Measurements from ENCODE around the gene OSCP1. TPM values are rescaled to one million over a fixed set of nuclear protein-coding genes. Genes with fewer than 3 reads are reported as not detected.

OSCP1 gene
- polyA plus RNA-seq, 1 donor (not counting 4 experiments of a cell fraction or from before 2014, with no cell fraction given), result 9.5 TPM

- FAIRE-seq, result no peak
- no peak for DNase-seq (ENCODE audit: low read depth, low spot score)
- no peak overlapping the region for H3K4me2 ChIP-seq (ENCODE audit: control insufficient read depth, extremely low read depth, insufficient read depth, low read depth, low read length)
- dilution Hi-C loops (cut with MboI; ENCODE audit: extremely low pct_ligation_motif_present, low sequenced_read_pairs), result no loop called here
- H2AFZ ChIP-seq (ENCODE audit: control insufficient read depth, low read length), result no peak overlapping the region
- no peaks in the 10 kb centered on the region for H3K4me1 ChIP-seq (ENCODE audit: control insufficient read depth, extremely low read depth, insufficient read depth, low read length)
- H3K27me3 ChIP-seq (ENCODE audit: control insufficient read depth, extremely low read depth, insufficient read depth, low read length), result no peaks in the 10 kb centered on the region
- H3K79me2 ChIP-seq (ENCODE audit: control insufficient read depth, insufficient read depth, low read length), result no peaks in the 10 kb centered on the region
- H3K9ac ChIP-seq (ENCODE audit: control insufficient read depth, extremely low read depth, insufficient read depth, low read length), result no peak overlapping the region
- no peak overlapping the region for H3K4me3 ChIP-seq (ENCODE audit: control insufficient read depth in 2 of 3, extremely low read depth in 1 of 3, insufficient read depth in 2 of 3, low read depth in 1 of 3, low read length in 3 of 3)
- no peak overlapping the region for H3K27ac ChIP-seq (ENCODE audit: control insufficient read depth, insufficient read depth, low read length)
- TF ChIP-seq EZH2 (IDR thresholded peaks at IDR 0.05; ENCODE audit: low read length) (no peak), CTCF (optimal IDR thresholded peaks at IDR 0.05 in 1 of 3, IDR thresholded peaks at IDR 0.05 in 1 of 3, conservative IDR thresholded peaks at IDR 0.05 in 1 of 3; ENCODE audit: extremely low read depth in 1 of 3, insufficient read depth in 2 of 3, low read length in 3 of 3) (no peak)
- no peaks in the 10 kb centered on the region for H3K9me3 ChIP-seq (ENCODE audit: control insufficient read depth, low read depth, low read length)
- H3K9me1 ChIP-seq (ENCODE audit: control insufficient read depth, extremely low read depth, insufficient read depth, low read length), result no peaks in the 10 kb centered on the region
- no peaks in the 10 kb centered on the region for H4K20me1 ChIP-seq (ENCODE audit: control insufficient read depth, extremely low read depth, insufficient read depth, low read length)
- H3K36me3 ChIP-seq (ENCODE audit: control insufficient read depth in 2 of 2, extremely low read depth in 1 of 2, insufficient read depth in 2 of 2, low read length in 2 of 2), result peaks cover 19 to 26% of the 10 kb centered on the region in 2 experiments
Observed at GRCh38 chr1:36455386-36455785, 5.1 kb upstream of the OSCP1 start.

- Histone ChIP-seq H2AFZ (ENCODE audit: control insufficient read depth, low read length) (no peak overlapping the region), H3K4me2 (ENCODE audit: control insufficient read depth, extremely low read depth, insufficient read depth, low read depth, low read length) (no peak overlapping the region), H3K9ac (ENCODE audit: control insufficient read depth, extremely low read depth, insufficient read depth, low read length) (no peak overlapping the region), H3K4me1 (ENCODE audit: control insufficient read depth, extremely low read depth, insufficient read depth, low read length) (peaks cover 13% of the 10 kb centered on the region), H3K27ac (ENCODE audit: control insufficient read depth, insufficient read depth, low read length) (no peak overlapping the region), H3K79me2 (ENCODE audit: control insufficient read depth, insufficient read depth, low read length) (no peaks in the 10 kb centered on the region), H4K20me1 (ENCODE audit: control insufficient read depth, extremely low read depth, insufficient read depth, low read length) (no peaks in the 10 kb centered on the region), H3K36me3 (ENCODE audit: control insufficient read depth in 2 of 2, extremely low read depth in 1 of 2, insufficient read depth in 2 of 2, low read length in 2 of 2) (peaks cover 14 to 22% of the 10 kb centered on the region in 2 experiments), H3K9me1 (ENCODE audit: control insufficient read depth, extremely low read depth, insufficient read depth, low read length) (no peaks in the 10 kb centered on the region), H3K4me3 (ENCODE audit: control insufficient read depth in 2 of 3, extremely low read depth in 1 of 3, insufficient read depth in 2 of 3, low read depth in 1 of 3, low read length in 3 of 3) (no peak overlapping the region), H3K27me3 (ENCODE audit: control insufficient read depth, extremely low read depth, insufficient read depth, low read length) (no peaks in the 10 kb centered on the region), H3K9me3 (ENCODE audit: control insufficient read depth, low read depth, low read length) (no peaks in the 10 kb centered on the region)
- FAIRE-seq (no peak), DNase-seq (ENCODE audit: low read depth, low spot score) (no peak)
- no peak for TF ChIP-seq EZH2 (IDR thresholded peaks at IDR 0.05; ENCODE audit: low read length)
- no peak for TF ChIP-seq CTCF (optimal IDR thresholded peaks at IDR 0.05 in 1 of 3, IDR thresholded peaks at IDR 0.05 in 1 of 3, conservative IDR thresholded peaks at IDR 0.05 in 1 of 3; ENCODE audit: extremely low read depth in 1 of 3, insufficient read depth in 2 of 3, low read length in 3 of 3)
- dilution Hi-C loops (cut with MboI; ENCODE audit: extremely low pct_ligation_motif_present, low sequenced_read_pairs), result no loop called here
Observed at GRCh38 chr1:36453600-36454388, 3.5 kb upstream of the OSCP1 start.
